ENCODE data around the gene TMEM39B.
A peak's percentile ranks its signal among the peaks of the same experiment; 100 is the strongest.

Gene TMEM39B

GRCh38 chr1:32072622-32073298 lies at the start of gene TMEM39B:
TMEM39B (plus strand) TSS chr1:32072939; CDS start chr1:32073048, 109 bp downstream.
- DNase-seq, result peak; percentile 96
- peak; percentile 78 for TF ChIP-seq POLR2A (IDR thresholded peaks at IDR 0.05; ENCODE audit: low read length)
- TF ChIP-seq GATA1 (IDR thresholded peaks at IDR 0.05; ENCODE audit: low read depth, low read length), result no peak

GRCh38 chr1:32023351-32023750 lies 49.4 kb upstream of the TMEM39B start:
- no peak for DNase-seq
- TF ChIP-seq GATA1 (IDR thresholded peaks at IDR 0.05; ENCODE audit: low read depth, low read length) (no peak), POLR2A (IDR thresholded peaks at IDR 0.05; ENCODE audit: low read length) (no peak)

DNA sequence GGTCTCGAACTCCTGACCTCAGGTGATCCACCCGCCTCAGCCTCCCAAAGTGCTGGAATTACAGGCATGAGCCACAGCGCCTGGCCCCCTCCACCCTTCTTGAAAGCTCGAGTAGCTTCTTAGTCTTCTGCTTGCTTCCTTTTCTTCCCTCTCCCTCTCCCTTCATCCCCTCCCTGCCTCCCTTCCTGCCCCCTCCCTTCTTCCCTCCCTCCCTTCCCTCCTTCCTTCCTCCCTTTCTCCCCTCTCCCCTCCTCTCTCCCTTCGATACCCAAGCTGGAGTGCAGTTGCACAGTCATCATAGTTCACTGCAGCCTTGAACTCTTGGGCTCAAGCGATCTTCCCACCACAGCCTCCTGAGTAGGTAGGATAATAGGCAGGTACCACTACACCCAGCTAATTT lies 47.2 kb upstream of the TMEM39B start:
- TF ChIP-seq POLR2A (IDR thresholded peaks at IDR 0.05; ENCODE audit: low read length) (no peak), GATA1 (IDR thresholded peaks at IDR 0.05; ENCODE audit: low read depth, low read length) (no peak)
- no peak for DNase-seq

- no peak for TF ChIP-seq POLR2A (IDR thresholded peaks at IDR 0.05; ENCODE audit: low read length)
- TF ChIP-seq GATA1 (IDR thresholded peaks at IDR 0.05; ENCODE audit: low read depth, low read length), result no peak
- no peak for DNase-seq
Observed at GRCh38 chr1:32028746-32029145, 44.0 kb upstream of the TMEM39B start.

DNA sequence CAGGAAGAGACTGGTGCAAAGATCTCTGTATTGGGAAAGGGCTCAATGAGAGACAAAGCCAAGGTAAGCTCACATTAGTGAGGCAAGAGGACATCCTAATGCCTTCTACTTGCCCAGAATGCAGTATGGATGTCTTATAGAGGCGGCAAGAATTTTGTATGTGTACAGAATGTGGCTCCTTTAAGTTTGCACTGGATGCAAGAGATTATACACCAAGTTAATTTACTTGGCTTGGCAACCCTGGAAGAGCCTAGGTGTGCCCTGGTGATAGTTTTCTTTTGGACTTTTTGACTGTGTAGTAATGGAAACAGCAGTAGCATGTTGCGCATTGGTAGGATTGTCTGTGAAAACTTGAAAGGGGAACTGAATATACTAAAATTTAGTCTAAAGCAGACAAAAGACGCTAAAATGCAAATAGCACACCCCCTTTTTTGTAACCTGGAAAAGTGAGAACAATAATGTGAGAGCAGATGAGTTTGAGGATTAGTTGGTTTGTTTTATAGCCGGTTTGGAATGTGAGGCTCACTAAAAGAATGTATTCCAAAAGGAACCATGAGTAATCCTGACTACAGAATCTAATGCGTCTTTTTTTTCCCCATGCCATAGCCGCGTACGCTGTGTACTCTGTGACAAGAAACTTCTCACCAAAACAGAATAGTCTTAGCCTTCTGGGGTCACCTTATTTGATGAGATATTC lies 41.0 kb upstream of the TMEM39B start:
- no peak for DNase-seq
- TF ChIP-seq POLR2A (IDR thresholded peaks at IDR 0.05; ENCODE audit: low read length), result no peak
- no peak for TF ChIP-seq GATA1 (IDR thresholded peaks at IDR 0.05; ENCODE audit: low read depth, low read length)

- no peak for DNase-seq
- TF ChIP-seq GATA1 (IDR thresholded peaks at IDR 0.05; ENCODE audit: low read depth, low read length) (no peak), POLR2A (IDR thresholded peaks at IDR 0.05; ENCODE audit: low read length) (no peak)
Observed at GRCh38 chr1:32032275-32032615, 40.5 kb upstream of the TMEM39B start.

GRCh38 chr1:32035119-32035518 lies 37.6 kb upstream of the TMEM39B start:
- DNase-seq, result no peak
- no peak for TF ChIP-seq POLR2A (IDR thresholded peaks at IDR 0.05; ENCODE audit: low read length)
- TF ChIP-seq GATA1 (IDR thresholded peaks at IDR 0.05; ENCODE audit: low read depth, low read length), result no peak

DNA sequence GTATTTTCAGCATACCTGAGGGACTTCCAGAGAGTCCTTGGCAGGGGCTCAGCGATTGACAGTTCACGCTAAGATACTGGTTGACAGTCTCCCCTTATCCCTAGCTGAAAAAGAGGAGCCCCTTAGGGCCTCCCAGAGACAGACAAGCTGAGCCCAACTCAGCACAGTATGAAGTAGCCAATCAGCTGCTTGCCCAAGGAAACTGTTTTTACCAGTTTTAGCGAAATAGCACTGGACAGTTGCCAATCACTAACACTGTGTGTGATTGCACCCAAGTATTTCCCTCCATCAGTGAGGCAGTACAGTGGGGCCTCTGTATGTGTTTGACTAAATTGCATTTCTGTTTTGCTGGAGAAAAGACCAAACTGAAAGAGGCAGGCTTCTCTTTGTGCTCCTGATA lies 32.0 kb upstream of the TMEM39B start:
- TF ChIP-seq POLR2A (IDR thresholded peaks at IDR 0.05; ENCODE audit: low read length) (no peak), GATA1 (IDR thresholded peaks at IDR 0.05; ENCODE audit: low read depth, low read length) (no peak)
- DNase-seq, result no peak

GRCh38 chr1:32042330-32042729 lies 30.4 kb upstream of the TMEM39B start:
- no peak for DNase-seq
- TF ChIP-seq POLR2A (IDR thresholded peaks at IDR 0.05; ENCODE audit: low read length), result no peak
- TF ChIP-seq GATA1 (IDR thresholded peaks at IDR 0.05; ENCODE audit: low read depth, low read length), result no peak

GRCh38 chr1:32044234-32044633 lies 28.5 kb upstream of the TMEM39B start:
- DNase-seq, result no peak
- TF ChIP-seq POLR2A (IDR thresholded peaks at IDR 0.05; ENCODE audit: low read length) (no peak), GATA1 (IDR thresholded peaks at IDR 0.05; ENCODE audit: low read depth, low read length) (no peak)

DNA sequence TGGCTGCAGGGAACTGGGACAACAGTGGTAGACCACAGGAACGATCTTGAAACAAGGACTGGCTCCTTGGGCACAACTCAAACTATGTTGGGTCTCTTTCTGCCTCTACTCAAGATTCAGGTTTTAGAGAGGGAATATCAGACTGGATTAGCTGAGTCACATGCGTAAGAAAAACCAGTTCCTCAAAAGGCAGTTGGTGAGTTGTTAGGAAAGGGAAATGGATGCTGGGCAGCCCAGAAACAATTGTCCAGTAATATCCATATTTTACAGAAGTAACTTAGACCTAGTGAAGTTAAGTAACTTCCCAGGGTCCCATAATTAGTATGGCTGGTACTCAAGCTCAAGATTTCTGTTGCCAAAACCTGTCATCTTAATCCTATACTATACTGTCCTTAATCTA lies 27.0 kb upstream of the TMEM39B start:
- TF ChIP-seq POLR2A (IDR thresholded peaks at IDR 0.05; ENCODE audit: low read length), result no peak
- TF ChIP-seq GATA1 (IDR thresholded peaks at IDR 0.05; ENCODE audit: low read depth, low read length), result no peak
- no peak for DNase-seq

GRCh38 chr1:32047701-32048100 lies 25.0 kb upstream of the TMEM39B start:
- TF ChIP-seq GATA1 (IDR thresholded peaks at IDR 0.05; ENCODE audit: low read depth, low read length), result no peak
- TF ChIP-seq POLR2A (IDR thresholded peaks at IDR 0.05; ENCODE audit: low read length), result no peak

DNA sequence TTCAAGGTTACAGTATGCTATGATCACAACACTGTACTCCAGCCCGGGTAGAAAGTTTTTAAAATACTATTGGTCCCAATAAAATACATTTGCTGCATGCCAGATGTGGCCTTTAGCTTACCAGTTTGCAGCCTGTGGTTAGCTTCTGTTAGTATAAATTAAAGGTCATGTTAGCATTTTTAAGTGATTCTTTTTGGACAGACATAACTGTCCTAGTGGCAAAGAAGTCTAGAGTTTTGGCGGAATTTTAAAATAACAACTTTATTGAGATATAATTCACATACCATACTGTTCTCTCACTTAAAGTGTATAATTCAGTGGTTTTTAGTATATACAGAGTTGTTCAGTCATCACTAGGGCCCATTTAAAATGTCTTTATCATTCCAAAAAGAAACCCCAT lies 24.3 kb upstream of the TMEM39B start:
- DNase-seq, result no peak
- TF ChIP-seq GATA1 (IDR thresholded peaks at IDR 0.05; ENCODE audit: low read depth, low read length) (no peak), POLR2A (IDR thresholded peaks at IDR 0.05; ENCODE audit: low read length) (no peak)

More at GRCh38 chr1:32047701-32048100, 25.0 kb upstream of the TMEM39B start:
- no peak for DNase-seq

GRCh38 chr1:32051706-32052105 lies 21.0 kb upstream of the TMEM39B start:
- TF ChIP-seq GATA1 (IDR thresholded peaks at IDR 0.05; ENCODE audit: low read depth, low read length) (no peak), POLR2A (IDR thresholded peaks at IDR 0.05; ENCODE audit: low read length) (no peak)

GRCh38 chr1:32052887-32053286 lies 19.9 kb upstream of the TMEM39B start:
- TF ChIP-seq GATA1 (IDR thresholded peaks at IDR 0.05; ENCODE audit: low read depth, low read length) (no peak), POLR2A (IDR thresholded peaks at IDR 0.05; ENCODE audit: low read length) (no peak)
- peak in 1 of 2 experiments; percentile 17 for DNase-seq

More at GRCh38 chr1:32051706-32052105, 21.0 kb upstream of the TMEM39B start:
- DNase-seq, result no peak

All from erythroblast (primary cell).